Tibial nerve (tissue), 4 donors: Measurements from ENCODE around the gene ROR1. TPM values are rescaled to one million over a fixed set of nuclear protein-coding genes. Genes with fewer than 3 reads are reported as not detected.
"Not testable (repeated sequence)": the region's sequence is repeated elsewhere in the genome, so short reads cannot be mapped to it uniquely, and the experiment has no call there.

Source experiments
- DNase-seq, 2 donors: peaks; one replicate each; pipeline ENCODE4 v3.0.0-alpha.2; 2019; ENCODE audit warnings: low spot score in 2 of 2
- H3K27ac ChIP-seq, 4 donors: fragments of 200-600 bp; sonication (generic) in 3 of 4; one replicate each; pipeline ENCODE4 v1.5.1; 2017 to 2019; ENCODE audit warnings: mild to moderate bottlenecking in 1 of 4
- H3K27me3 ChIP-seq, 2 donors: fragments of 200-600 bp; sonication (generic) in 1 of 2; one replicate each; pipeline versions ENCODE4 v1.5.1 to v1.6.0; 2017 to 2019
- H3K36me3 ChIP-seq, 3 donors: fragments of 200-600 bp; sonication (generic); one replicate each; pipeline ENCODE4 v1.5.1; 2018 to 2019
- H3K4me1 ChIP-seq, 4 donors: fragments of 200-600 bp; sonication (generic) in 3 of 4; one replicate each; pipeline ENCODE4 v1.5.1; 2017 to 2019
- H3K4me3 ChIP-seq, 4 donors: fragments of 200-600 bp; sonication (generic) in 3 of 4; one replicate each; pipeline ENCODE4 v1.5.1; 2017 to 2019; ENCODE audit warnings: mild to moderate bottlenecking in 1 of 4, moderate library complexity in 1 of 4
- H3K9me3 ChIP-seq, 4 donors: fragments of 200-600 bp; sonication (generic) in 3 of 4; one replicate each; pipeline ENCODE4 v1.5.1; 2017 to 2019
- EP300 ChIP-seq, 2 donors: sonication (generic); formaldehyde crosslinking; IDR thresholded peaks; one replicate each; pipeline ENCODE4 v1.6.1; 2017; ENCODE audit warnings: antibody characterized with exemption in 2 of 2, mild to moderate bottlenecking in 1 of 2
- POLR2A ChIP-seq, 2 donors: fragments of 450-650 bp; IDR thresholded peaks; one replicate each; pipeline ENCODE4 v1.6.1; 2017; ENCODE audit warnings: antibody characterized with exemption in 2 of 2, mild to moderate bottlenecking in 2 of 2, moderate library complexity in 2 of 2
- WGBS, 2 donors: methylation state at CpG; one replicate each; pipeline ENCODE4 v1.1.5; 2018; 5-methylcytosine and 5-hydroxymethylcytosine counted together
- total RNA-seq, 4 donors: library from RNA; depleted of rRNA; stranded (reverse); fragments of >200 nt; gene quantifications; one replicate each; pipeline ENCODE4 v1.1.0, GENCODE V29; 2016
- TF ChIP-seq, protein P1 (sequence below), 5 experiments: fragments of 200-600 bp in 3 of 5; fragments of 450-650 bp in 2 of 5; sonication (generic) in 3 of 5; IDR thresholded peaks; one replicate each; pipeline ENCODE4 v1.5.1; 2016 to 2019; ENCODE audit warnings: antibody characterized with exemption in 5 of 5, mild to moderate bottlenecking in 3 of 5, moderate library complexity in 2 of 5

Gene ROR1
- total RNA-seq, 4 donors from 2014 or later = 10.5 to 47.7 (median 43.7) TPM

DNA sequence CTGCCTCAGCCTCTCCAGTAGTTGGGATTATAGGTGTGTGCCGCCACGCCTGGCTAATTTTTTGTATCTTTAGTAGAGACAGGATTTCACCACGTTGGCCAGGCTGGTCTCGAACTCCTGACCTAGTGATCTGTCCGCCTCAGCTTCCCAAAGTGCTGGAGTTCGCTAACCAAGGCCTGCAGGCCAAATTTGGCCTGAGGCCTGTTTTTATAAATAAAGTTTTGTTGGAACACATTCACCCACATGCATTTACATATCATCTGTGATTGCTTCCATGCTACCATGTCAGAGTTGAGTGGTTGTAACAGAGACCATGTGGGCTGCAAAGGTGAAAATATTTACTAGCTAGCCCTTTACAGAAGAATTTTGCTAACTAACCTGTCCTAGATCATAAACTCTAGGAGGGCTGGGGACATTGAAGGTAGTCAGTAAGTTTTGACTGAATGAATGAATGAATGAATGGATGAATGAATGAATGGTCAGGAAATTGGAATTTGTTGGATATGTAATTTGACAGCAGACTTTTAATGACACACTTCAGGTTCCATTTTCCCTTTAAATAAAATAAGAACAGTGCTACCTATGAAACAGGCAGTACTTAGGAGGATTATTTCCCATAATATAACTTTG, 38.4 kb downstream of the ROR1 start:
- 91 to 95% methylated on average over 6 of the region's 6 CpGs for WGBS, 2 donors
- DNase-seq = no peak
- Histone ChIP-seq H3K36me3 (peaks cover 0 to 3% (median 0%) of the 10 kb centered on the region in 3 donors), H3K4me3 (no peak overlapping the region), H3K27ac (no peak overlapping the region), H3K9me3 (peaks cover 0 to 16% (median 5%) of the 10 kb centered on the region in 4 donors), H3K4me1 (peaks cover 0 to 41% (median 12%) of the 10 kb centered on the region in 4 donors), H3K27me3 (no peaks in the 10 kb centered on the region)
- TF ChIP-seq EP300 (IDR thresholded peaks at IDR 0.05) (no peak), POLR2A (IDR thresholded peaks at IDR 0.05) (no peak)
- TF ChIP-seq, protein P1, sequence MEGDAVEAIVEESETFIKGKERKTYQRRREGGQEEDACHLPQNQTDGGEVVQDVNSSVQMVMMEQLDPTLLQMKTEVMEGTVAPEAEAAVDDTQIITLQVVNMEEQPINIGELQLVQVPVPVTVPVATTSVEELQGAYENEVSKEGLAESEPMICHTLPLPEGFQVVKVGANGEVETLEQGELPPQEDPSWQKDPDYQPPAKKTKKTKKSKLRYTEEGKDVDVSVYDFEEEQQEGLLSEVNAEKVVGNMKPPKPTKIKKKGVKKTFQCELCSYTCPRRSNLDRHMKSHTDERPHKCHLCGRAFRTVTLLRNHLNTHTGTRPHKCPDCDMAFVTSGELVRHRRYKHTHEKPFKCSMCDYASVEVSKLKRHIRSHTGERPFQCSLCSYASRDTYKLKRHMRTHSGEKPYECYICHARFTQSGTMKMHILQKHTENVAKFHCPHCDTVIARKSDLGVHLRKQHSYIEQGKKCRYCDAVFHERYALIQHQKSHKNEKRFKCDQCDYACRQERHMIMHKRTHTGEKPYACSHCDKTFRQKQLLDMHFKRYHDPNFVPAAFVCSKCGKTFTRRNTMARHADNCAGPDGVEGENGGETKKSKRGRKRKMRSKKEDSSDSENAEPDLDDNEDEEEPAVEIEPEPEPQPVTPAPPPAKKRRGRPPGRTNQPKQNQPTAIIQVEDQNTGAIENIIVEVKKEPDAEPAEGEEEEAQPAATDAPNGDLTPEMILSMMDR (IDR thresholded peaks at IDR 0.05) = no peak

DNA sequence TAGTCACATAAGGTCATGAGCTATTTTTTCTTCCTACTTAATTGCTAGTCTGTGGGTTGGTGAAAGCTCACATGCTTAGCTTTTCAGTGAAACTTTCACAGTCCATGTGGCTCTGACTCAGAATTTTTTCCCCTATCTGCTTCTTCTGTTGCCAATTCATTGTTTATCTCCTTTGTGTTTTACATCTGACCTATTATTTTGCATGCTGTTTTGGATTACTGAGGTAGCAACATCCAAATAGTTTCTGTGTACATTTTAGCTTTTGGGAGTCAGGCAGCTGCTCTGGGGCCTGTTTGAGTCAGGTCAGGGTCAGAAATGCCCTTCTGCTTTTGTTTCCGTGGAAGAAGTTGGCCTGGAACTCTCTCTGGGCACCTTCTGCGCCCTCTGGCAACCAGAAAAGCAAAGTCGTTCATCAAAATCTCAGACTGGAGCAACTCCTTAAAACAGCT, 40.0 kb downstream of the ROR1 start:
- Histone ChIP-seq H3K27me3 (no peaks in the 10 kb centered on the region), H3K9me3 (peaks cover 0 to 3% (median 0%) of the 10 kb centered on the region in 4 donors), H3K4me1 (peaks cover 0 to 51% (median 15%) of the 10 kb centered on the region in 4 donors), H3K4me3 (no peak overlapping the region), H3K27ac (peak overlapping the region in 2 of 4 donors; percentile 29 to 59), H3K36me3 (no peaks in the 10 kb centered on the region)
- WGBS, 2 donors = 24 to 26% methylated on average over 3 of the region's 3 CpGs
- TF ChIP-seq EP300 (IDR thresholded peaks at IDR 0.05) = no peak
- TF ChIP-seq POLR2A (IDR thresholded peaks at IDR 0.05) = no peak
- TF ChIP-seq, protein P1 (IDR thresholded peaks at IDR 0.05) = no peak
- DNase-seq = no peak

DNA sequence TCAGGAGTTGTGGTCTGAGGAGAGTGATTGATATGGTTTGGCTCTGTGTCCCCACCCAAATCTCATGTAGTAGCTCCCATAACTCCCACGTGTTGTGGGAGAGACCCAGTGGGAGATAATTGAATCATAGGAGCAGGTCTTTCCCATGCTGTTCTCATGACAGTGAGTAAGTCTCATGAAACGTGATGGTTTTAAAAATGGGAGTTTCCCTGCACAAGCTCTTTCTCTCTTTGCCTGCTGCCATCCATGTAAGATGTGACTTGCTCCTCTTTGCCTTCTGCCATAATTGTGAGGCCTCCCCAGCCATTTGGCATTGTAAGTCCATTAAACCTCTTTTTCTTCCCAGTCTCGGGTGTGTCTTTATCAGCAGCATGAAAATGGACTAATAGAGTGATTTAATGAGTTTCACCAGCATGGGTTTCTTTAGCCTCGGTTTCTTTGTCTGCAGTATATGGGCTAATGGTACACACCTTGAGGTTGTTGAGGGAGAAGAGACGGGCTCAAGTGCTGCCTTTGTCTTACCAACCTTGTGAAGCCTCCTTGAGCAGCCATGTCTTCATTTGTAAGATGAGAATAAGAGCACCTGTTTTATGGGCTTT, 42.5 kb downstream of the ROR1 start:
- not testable (repeated sequence) for DNase-seq, H3K36me3 ChIP-seq, H3K27ac ChIP-seq, H3K27me3 ChIP-seq, H3K4me3 ChIP-seq, H3K9me3 ChIP-seq
- WGBS, 2 donors = 90 to 96% methylated on average over 5 of the region's 5 CpGs
- H3K4me1 ChIP-seq = peaks cover 0 to 44% (median 15%) of the 10 kb centered on the region in 4 donors

DNA sequence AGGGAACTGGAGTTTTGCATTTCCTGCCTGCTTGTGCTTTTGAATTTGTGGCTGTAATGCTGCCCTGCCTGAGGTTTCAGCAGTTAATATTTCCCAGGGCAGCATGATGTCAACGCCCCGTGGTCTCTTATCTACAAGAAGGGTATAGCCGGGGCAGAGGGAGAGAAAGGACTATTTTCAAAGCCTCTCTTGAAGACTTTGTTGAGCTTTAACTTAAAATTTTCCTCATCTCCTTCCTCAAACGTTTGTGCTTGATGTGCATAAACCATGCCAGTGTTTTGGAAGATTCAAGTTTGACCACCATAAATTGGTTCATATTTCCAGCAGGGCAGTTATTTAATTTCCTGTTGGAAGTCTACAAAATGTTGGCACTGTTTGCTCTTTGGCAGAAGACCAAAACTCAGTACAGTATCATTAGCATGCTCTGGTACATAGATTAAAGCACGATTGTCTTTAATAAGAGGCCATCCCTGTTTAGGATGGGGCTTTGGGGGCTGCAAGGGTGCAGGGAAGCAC, 43.4 kb downstream of the ROR1 start:
- WGBS, 2 donors = 11 to 19% methylated on average over 5 of the region's 5 CpGs
- peaks cover 0 to 3% (median 0%) of the 10 kb centered on the region in 4 donors for H3K9me3 ChIP-seq
- H3K4me1 ChIP-seq = peaks cover 0 to 44% (median 15%) of the 10 kb centered on the region in 4 donors
- H3K4me3 ChIP-seq = no peak overlapping the region
- H3K27ac ChIP-seq = peak overlapping the region in 1 of 4 donors; percentile 61
- H3K36me3 ChIP-seq = no peaks in the 10 kb centered on the region
- no peaks in the 10 kb centered on the region for H3K27me3 ChIP-seq
- DNase-seq = no peak
- TF ChIP-seq, protein P1 (IDR thresholded peaks at IDR 0.05) = no peak
- TF ChIP-seq EP300 (IDR thresholded peaks at IDR 0.05) (no peak), POLR2A (IDR thresholded peaks at IDR 0.05) (no peak)

DNA sequence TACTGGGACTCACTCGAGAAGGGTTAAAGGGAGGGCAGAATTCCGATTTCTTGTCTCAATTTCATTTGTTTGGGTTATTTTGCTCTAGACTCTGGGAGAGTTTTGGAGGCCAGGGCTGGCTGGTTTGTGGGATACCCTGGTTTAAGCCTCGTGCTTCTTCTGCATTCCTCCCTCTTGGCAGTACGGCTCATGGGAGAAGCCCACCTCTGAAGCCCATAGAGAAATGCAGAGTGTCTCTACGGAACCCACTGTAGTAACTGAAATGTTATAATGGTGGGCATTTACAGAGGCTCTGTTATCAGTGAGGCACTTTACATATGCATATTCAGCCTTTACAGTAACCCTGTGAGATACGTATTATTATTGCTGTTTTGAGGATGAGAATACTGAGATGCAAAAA, 43.9 kb downstream of the ROR1 start:
- peak overlapping the region in 1 of 4 donors; percentile 61 for H3K27ac ChIP-seq
- WGBS, 2 donors = 44 to 53% methylated on average over 6 of the region's 6 CpGs
- H3K4me1 ChIP-seq = peaks cover 0 to 48% (median 15%) of the 10 kb centered on the region in 4 donors
- no peak for DNase-seq
- peaks cover 0 to 3% (median 0%) of the 10 kb centered on the region in 4 donors for H3K9me3 ChIP-seq
- H3K4me3 ChIP-seq = no peak overlapping the region
- TF ChIP-seq POLR2A (IDR thresholded peaks at IDR 0.05) (no peak), EP300 (IDR thresholded peaks at IDR 0.05) (no peak)
- TF ChIP-seq, protein P1 (IDR thresholded peaks at IDR 0.05) = no peak
- H3K27me3 ChIP-seq = no peaks in the 10 kb centered on the region
- no peaks in the 10 kb centered on the region for H3K36me3 ChIP-seq
